ENCODE data around the gene SUGCT. TPM values are rescaled to one million over a fixed set of nuclear protein-coding genes. Genes with fewer than 3 reads are reported as not detected.

Gene SUGCT
- polyA plus RNA-seq, 1 donor, result 18.8 TPM

- Histone ChIP-seq H3K36me3 (ENCODE audit: control insufficient read depth, insufficient read depth, low read length) (no peaks in the 10 kb centered on the region), H3K27ac (ENCODE audit: low read length) (no peak overlapping the region), H3K9me3 (ENCODE audit: control insufficient read depth, low read depth, low read length) (no peaks in the 10 kb centered on the region), H3K4me1 (ENCODE audit: control insufficient read depth, insufficient read depth, low read length) (no peaks in the 10 kb centered on the region), H3K27me3 (ENCODE audit: control insufficient read depth, insufficient read depth, low read length) (no peaks in the 10 kb centered on the region), H3K4me3 (ENCODE audit: low read length) (no peak overlapping the region)
- DNase-seq, result no peak
Measured at GRCh38 chr7:40530292-40530691, 395.5 kb downstream of the SUGCT start.

GRCh38 chr7:40531956-40532355 lies 397.2 kb downstream of the SUGCT start:
- no peaks in the 10 kb centered on the region for H3K27me3 ChIP-seq (ENCODE audit: control insufficient read depth, insufficient read depth, low read length)
- WGBS (ENCODE audit: insufficient coverage, low lambda C conversion rate), result no CpG with 5 or more reads among the region's 3 CpGs

GRCh38 chr7:40535678-40536077 lies 400.9 kb downstream of the SUGCT start:
- no peak for DNase-seq
- WGBS (ENCODE audit: insufficient coverage, low lambda C conversion rate), result no CpG with 5 or more reads among the region's 3 CpGs
- H3K36me3 ChIP-seq (ENCODE audit: control insufficient read depth, insufficient read depth, low read length), result no peaks in the 10 kb centered on the region
- no peak overlapping the region for H3K4me3 ChIP-seq (ENCODE audit: low read length)
- no peak overlapping the region for H3K27ac ChIP-seq (ENCODE audit: low read length)
- no peaks in the 10 kb centered on the region for H3K27me3 ChIP-seq (ENCODE audit: control insufficient read depth, insufficient read depth, low read length)
- H3K4me1 ChIP-seq (ENCODE audit: control insufficient read depth, insufficient read depth, low read length), result no peaks in the 10 kb centered on the region
- no peaks in the 10 kb centered on the region for H3K9me3 ChIP-seq (ENCODE audit: control insufficient read depth, low read depth, low read length)

More at GRCh38 chr7:40531956-40532355, 397.2 kb downstream of the SUGCT start:
- DNase-seq, result no peak
- Histone ChIP-seq H3K4me1 (ENCODE audit: control insufficient read depth, insufficient read depth, low read length) (no peaks in the 10 kb centered on the region), H3K36me3 (ENCODE audit: control insufficient read depth, insufficient read depth, low read length) (no peaks in the 10 kb centered on the region), H3K4me3 (ENCODE audit: low read length) (no peak overlapping the region), H3K27ac (ENCODE audit: low read length) (no peak overlapping the region), H3K9me3 (ENCODE audit: control insufficient read depth, low read depth, low read length) (no peaks in the 10 kb centered on the region)

- Histone ChIP-seq H3K4me1 (ENCODE audit: control insufficient read depth, insufficient read depth, low read length) (no peaks in the 10 kb centered on the region), H3K9me3 (ENCODE audit: control insufficient read depth, low read depth, low read length) (no peaks in the 10 kb centered on the region), H3K4me3 (ENCODE audit: low read length) (no peak overlapping the region), H3K36me3 (ENCODE audit: control insufficient read depth, insufficient read depth, low read length) (no peaks in the 10 kb centered on the region), H3K27ac (ENCODE audit: low read length) (no peak overlapping the region), H3K27me3 (ENCODE audit: control insufficient read depth, insufficient read depth, low read length) (no peaks in the 10 kb centered on the region)
- no CpG with 5 or more reads among the region's 1 CpG for WGBS (ENCODE audit: insufficient coverage, low lambda C conversion rate)
- DNase-seq, result no peak
Measured at GRCh38 chr7:40536421-40536820, 401.6 kb downstream of the SUGCT start.

- Histone ChIP-seq H3K9me3 (ENCODE audit: control insufficient read depth, low read depth, low read length) (no peaks in the 10 kb centered on the region), H3K27me3 (ENCODE audit: control insufficient read depth, insufficient read depth, low read length) (no peaks in the 10 kb centered on the region), H3K4me1 (ENCODE audit: control insufficient read depth, insufficient read depth, low read length) (no peaks in the 10 kb centered on the region), H3K4me3 (ENCODE audit: low read length) (no peak overlapping the region), H3K27ac (ENCODE audit: low read length) (no peak overlapping the region), H3K36me3 (ENCODE audit: control insufficient read depth, insufficient read depth, low read length) (no peaks in the 10 kb centered on the region)
- WGBS (ENCODE audit: insufficient coverage, low lambda C conversion rate), result no CpG with 5 or more reads among the region's 1 CpG
- DNase-seq, result no peak
Measured at GRCh38 chr7:40538281-40538680, 403.5 kb downstream of the SUGCT start.

- H3K36me3 ChIP-seq (ENCODE audit: control insufficient read depth, insufficient read depth, low read length), result no peaks in the 10 kb centered on the region
- H3K27ac ChIP-seq (ENCODE audit: low read length), result no peak overlapping the region
- H3K27me3 ChIP-seq (ENCODE audit: control insufficient read depth, insufficient read depth, low read length), result no peaks in the 10 kb centered on the region
- DNase-seq, result no peak
- WGBS (ENCODE audit: insufficient coverage, low lambda C conversion rate), result no CpG with 5 or more reads among the region's 1 CpG
- no peaks in the 10 kb centered on the region for H3K9me3 ChIP-seq (ENCODE audit: control insufficient read depth, low read depth, low read length)
- H3K4me3 ChIP-seq (ENCODE audit: low read length), result no peak overlapping the region
- no peaks in the 10 kb centered on the region for H3K4me1 ChIP-seq (ENCODE audit: control insufficient read depth, insufficient read depth, low read length)
Measured at GRCh38 chr7:40541336-40541735, 406.5 kb downstream of the SUGCT start.

- DNase-seq, result no peak
- H3K4me3 ChIP-seq (ENCODE audit: low read length), result no peak overlapping the region
- H3K4me1 ChIP-seq (ENCODE audit: control insufficient read depth, insufficient read depth, low read length), result no peaks in the 10 kb centered on the region
- no peaks in the 10 kb centered on the region for H3K36me3 ChIP-seq (ENCODE audit: control insufficient read depth, insufficient read depth, low read length)
- no peaks in the 10 kb centered on the region for H3K9me3 ChIP-seq (ENCODE audit: control insufficient read depth, low read depth, low read length)
- no peaks in the 10 kb centered on the region for H3K27me3 ChIP-seq (ENCODE audit: control insufficient read depth, insufficient read depth, low read length)
- WGBS (ENCODE audit: insufficient coverage, low lambda C conversion rate), result 62% methylated on average over 3 of the region's 3 CpGs
- H3K27ac ChIP-seq (ENCODE audit: low read length), result no peak overlapping the region
Measured at GRCh38 chr7:40542982-40543741, 408.4 kb downstream of the SUGCT start.

- Histone ChIP-seq H3K36me3 (ENCODE audit: control insufficient read depth, insufficient read depth, low read length) (no peaks in the 10 kb centered on the region), H3K27ac (ENCODE audit: low read length) (no peak overlapping the region), H3K4me3 (ENCODE audit: low read length) (no peak overlapping the region), H3K9me3 (ENCODE audit: control insufficient read depth, low read depth, low read length) (no peaks in the 10 kb centered on the region), H3K4me1 (ENCODE audit: control insufficient read depth, insufficient read depth, low read length) (no peaks in the 10 kb centered on the region), H3K27me3 (ENCODE audit: control insufficient read depth, insufficient read depth, low read length) (no peaks in the 10 kb centered on the region)
- no peak for DNase-seq
- 67% methylated on average over 1 of the region's 6 CpGs for WGBS (ENCODE audit: insufficient coverage, low lambda C conversion rate)
Measured at GRCh38 chr7:40544221-40544723, 409.5 kb downstream of the SUGCT start.

GRCh38 chr7:40544871-40545303 lies 410.1 kb downstream of the SUGCT start:
- Histone ChIP-seq H3K36me3 (ENCODE audit: control insufficient read depth, insufficient read depth, low read length) (no peaks in the 10 kb centered on the region), H3K9me3 (ENCODE audit: control insufficient read depth, low read depth, low read length) (no peaks in the 10 kb centered on the region), H3K27me3 (ENCODE audit: control insufficient read depth, insufficient read depth, low read length) (no peaks in the 10 kb centered on the region), H3K4me3 (ENCODE audit: low read length) (no peak overlapping the region), H3K27ac (ENCODE audit: low read length) (no peak overlapping the region), H3K4me1 (ENCODE audit: control insufficient read depth, insufficient read depth, low read length) (no peaks in the 10 kb centered on the region)
- no peak for DNase-seq
- WGBS (ENCODE audit: insufficient coverage, low lambda C conversion rate), result no CpG with 5 or more reads among the region's 1 CpG

GRCh38 chr7:40545739-40546138 lies 410.9 kb downstream of the SUGCT start:
- H3K9me3 ChIP-seq (ENCODE audit: control insufficient read depth, low read depth, low read length), result no peaks in the 10 kb centered on the region
- no peak overlapping the region for H3K4me3 ChIP-seq (ENCODE audit: low read length)
- no peak for DNase-seq
- no peaks in the 10 kb centered on the region for H3K4me1 ChIP-seq (ENCODE audit: control insufficient read depth, insufficient read depth, low read length)
- H3K36me3 ChIP-seq (ENCODE audit: control insufficient read depth, insufficient read depth, low read length), result no peaks in the 10 kb centered on the region
- H3K27me3 ChIP-seq (ENCODE audit: control insufficient read depth, insufficient read depth, low read length), result no peaks in the 10 kb centered on the region
- H3K27ac ChIP-seq (ENCODE audit: low read length), result no peak overlapping the region
